ENCODE data around the gene LTB4R2.

- no peak for TF ChIP-seq CTCF (IDR thresholded peaks at IDR 0.05)
- TF ChIP-seq POLR2A (IDR thresholded peaks at IDR 0.05): no peak
- no peak for TF ChIP-seq POLR2AphosphoS5 (IDR thresholded peaks at IDR 0.05)
These were observed 32.9 kb upstream of the LTB4R2 start for GRCh38 chr14:24277071-24277470.
